GM19397 (cell line): ENCODE data around the gene SPTA1.
"Not testable (repeated sequence)": the region's sequence is repeated elsewhere in the genome, so short reads cannot be mapped to it uniquely, and the experiment has no call there.

Experiments
- ATAC-seq: cut with Tn5 transposase; IDR thresholded peaks from one replicate; pipeline ENCODE4 v1.9.1; 2021; ENCODE audit warnings: mild to moderate bottlenecking, moderate library complexity; ENCODE audit not compliant: unreplicated experiment

SPTA1 gene

DNA sequence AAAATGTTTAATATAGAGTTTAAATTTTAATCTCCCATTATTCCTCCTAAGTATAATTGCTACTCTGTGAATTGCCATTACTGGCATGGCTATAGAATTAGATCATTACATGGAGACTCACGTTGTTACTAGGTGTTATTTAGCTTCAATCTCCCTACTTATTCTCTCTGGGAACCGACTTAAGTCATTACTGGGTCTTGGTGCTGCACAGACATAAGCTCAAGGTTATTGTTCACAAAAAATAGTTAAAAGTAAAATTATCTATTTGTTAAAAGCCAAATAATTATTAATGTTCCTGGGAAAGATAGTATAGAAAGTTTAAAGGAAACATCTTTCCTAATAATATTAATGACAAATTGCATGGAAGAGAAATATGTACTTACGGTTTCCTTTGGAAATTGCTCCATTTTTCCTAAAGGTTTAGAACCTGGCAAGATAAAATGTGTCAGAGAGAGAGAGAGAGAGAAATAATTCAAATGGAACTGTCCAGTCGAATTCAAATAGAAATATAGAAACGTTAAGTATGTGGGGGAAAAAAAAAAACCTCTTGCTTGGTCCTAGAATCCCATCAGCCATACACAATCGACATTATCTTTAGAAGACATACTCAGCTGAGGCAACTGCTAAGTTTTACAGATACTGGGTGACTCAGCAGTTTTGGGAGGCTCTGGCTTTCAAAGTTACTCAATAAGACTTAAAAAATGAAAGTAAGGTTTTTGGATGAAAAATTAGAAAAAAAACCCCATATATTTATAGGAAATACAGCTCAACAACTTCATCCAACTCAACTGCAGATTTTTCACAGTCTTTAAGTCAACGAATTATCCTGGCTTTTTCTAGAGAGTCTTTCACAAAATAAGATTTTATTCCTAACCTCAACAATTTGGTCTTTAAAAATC is at the start of gene SPTA1:
Gene SPTA1 (minus strand): TSS at position 605 of the 899 bp plus-strand sequence. CDS start 198 bp downstream, at position 407.
- ATAC-seq, result no peak

DNA sequence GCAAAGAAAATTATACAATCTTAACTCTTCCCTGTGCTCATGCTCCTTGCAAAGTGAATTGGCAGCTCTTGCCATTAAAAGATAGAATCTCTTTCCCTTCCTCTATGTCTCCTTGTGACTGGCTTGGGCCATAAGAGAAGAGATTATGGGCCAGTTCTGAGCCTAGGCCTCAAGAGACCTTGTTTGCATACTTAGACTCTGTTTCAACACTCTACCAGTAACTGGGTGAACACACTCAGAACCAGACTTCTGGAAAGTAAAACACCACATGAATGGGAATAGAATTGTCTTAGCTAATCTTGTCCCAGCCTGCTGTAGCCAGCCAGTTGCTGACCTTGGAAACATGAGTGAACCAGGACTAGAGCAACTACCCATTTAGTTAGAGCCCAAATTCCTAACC is 49.3 kb upstream of the SPTA1 start:
- ATAC-seq, result no peak

- ATAC-seq, result no peak
Measured at GRCh38 chr1:158732524-158732923, 46.0 kb upstream of the SPTA1 start.

GRCh38 chr1:158731707-158732106 is 45.2 kb upstream of the SPTA1 start:
- no peak for ATAC-seq

- ATAC-seq, result no peak
Measured at GRCh38 chr1:158730453-158730852, 43.9 kb upstream of the SPTA1 start.

GRCh38 chr1:158728510-158729225 is 42.2 kb upstream of the SPTA1 start:
- no peak for ATAC-seq

DNA sequence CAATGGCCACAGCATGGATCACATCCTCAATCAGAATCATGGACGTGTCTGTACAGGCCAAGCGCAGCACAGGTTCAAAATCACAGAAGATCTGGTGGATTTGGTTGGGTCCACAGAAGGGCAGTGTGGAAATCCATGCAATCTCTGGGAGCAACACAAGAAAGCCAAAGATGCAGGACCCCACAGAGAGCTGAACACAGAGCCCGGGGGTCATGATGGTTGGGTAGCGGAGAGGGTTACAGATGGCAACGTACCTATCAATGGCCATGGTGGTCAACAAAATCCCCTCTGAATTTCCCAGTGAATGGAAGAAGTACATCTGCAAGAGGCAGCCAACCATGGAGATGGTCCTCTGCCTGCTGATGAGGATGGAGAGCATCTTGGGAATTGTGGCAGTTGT is 37.9 kb upstream of the SPTA1 start:
- no peak for ATAC-seq

DNA sequence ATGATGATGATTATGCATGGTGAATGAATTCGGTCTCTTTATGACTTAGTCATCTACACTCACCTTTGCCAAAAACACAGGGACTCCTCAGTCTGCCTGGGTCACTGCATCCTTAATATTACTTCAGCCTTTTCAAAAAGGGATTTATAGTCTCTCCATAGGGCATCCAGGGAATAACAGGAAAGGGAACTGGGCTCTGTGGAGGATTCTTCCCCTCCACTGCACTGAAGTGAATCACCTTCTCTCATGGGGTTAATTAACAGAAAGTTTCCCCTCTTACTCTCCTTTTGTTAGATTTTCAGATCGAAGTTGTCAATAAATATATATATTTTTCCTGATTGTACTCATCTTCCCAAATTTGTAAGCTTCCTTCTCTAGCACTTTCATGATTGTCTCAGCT is 34.1 kb upstream of the SPTA1 start, which contains the start of gene OR6K3:
Gene OR6K3 (minus strand): TSS at position 101 of the 400 bp plus-strand sequence. CDS start 2,605 bp downstream, outside the sequence.
- ATAC-seq, result no peak

DNA sequence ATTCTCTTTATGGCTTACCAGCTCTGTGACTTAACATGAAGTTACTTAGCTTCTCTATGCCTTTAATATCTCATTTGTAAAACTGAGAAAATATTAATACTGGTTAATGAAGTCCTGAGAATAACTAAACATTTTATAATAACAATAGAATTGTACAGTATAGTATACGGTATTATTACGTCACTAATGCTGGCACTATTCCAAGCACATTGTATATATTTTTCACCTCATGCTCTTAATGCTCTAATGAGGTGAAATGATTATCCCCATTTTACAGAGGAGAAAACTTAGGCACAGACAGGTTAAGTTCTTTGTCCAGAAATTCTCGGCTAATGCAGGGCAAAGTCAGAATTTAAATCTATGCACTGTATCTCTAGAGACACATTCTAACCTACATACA is 33.1 kb upstream of the SPTA1 start:
- no peak for ATAC-seq

GRCh38 chr1:158717344-158717743 is 30.8 kb upstream of the SPTA1 start:
- no peak for ATAC-seq

DNA sequence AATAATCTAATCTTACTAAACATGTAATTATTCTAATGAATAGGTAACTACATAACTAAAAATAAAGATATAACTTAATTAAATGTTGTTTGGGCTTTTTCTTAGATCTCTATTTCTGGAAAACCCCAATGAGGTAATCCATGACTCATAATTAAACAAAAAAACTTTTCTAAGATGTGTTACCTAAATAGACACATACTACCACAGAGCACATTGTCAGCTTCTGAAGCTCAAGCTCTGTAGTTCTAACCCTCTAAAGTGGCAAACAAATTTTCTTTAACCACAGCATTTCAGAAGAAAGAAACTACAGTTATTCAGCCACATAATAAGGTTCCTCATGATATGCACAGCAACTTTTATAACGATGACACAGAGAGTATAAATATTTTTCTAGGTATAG is 29.8 kb upstream of the SPTA1 start:
- ATAC-seq, result no peak

DNA sequence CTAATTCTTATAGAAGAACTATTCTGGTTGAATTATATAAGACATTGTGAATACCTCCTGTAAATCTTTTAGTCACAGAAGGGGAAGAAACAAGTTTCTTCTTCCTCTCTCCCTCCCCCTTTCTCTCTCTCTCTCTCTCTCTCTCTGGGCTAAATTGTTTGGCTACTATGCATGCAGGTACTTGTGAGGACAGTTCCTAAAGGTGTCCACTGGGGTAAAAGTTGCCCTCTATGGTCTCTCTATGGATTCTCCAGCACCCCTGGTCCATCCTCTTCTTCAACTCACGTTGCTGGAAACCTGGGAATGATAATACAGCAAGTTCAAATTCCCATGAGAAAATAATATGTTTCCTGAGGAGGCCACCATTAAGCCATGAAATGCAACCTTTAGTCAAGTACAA is 28.2 kb upstream of the SPTA1 start:
- no peak for ATAC-seq

- no peak for ATAC-seq
Measured at GRCh38 chr1:158711098-158711497, 24.6 kb upstream of the SPTA1 start.

DNA sequence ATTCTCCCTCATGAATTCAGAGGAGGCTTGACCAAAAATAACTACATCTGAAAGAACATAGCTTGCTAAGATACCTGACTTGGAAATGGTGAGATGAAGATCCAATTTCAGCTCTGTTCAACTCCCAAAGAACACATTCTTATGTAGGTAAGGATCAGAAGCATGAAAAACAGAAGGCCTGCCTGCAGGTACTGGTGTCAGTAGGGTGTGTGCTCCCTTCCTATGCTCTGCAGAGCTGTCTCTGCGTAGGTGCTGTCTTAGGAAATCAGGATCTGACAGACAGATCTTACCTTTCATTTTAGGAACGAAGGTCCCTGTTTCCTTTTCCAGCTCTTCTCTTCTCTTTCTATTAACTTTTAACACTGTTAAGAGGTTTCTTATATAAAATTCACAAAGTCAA is 19.6 kb upstream of the SPTA1 start:
- ATAC-seq, result no peak

DNA sequence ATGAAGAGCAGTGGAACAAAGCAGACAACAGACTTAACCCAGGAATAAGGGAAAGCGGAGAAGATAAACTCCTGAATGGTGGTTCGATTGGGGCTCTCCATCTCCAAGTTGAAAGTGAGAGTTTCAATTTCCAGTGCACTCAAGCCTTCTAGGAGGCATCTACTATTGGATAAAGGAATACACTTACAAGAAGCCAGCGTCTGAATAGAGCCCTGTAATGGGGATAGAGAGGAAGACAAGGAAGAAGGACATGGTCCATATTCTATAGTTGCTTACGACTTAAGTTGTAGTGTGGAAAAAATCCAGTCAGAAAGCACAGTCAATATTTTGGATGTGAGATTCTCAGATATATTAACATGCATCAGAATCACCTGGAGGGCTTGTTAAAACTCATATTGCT is 14.0 kb upstream of the SPTA1 start, which contains the start of gene OR6K2:
Gene OR6K2 (minus strand): TSS at position 101 of the 400 bp plus-strand sequence. CDS start 0 bp downstream, at position 101.
- no peak for ATAC-seq

- ATAC-seq, result no peak
Measured at GRCh38 chr1:158694596-158694995, 8.1 kb upstream of the SPTA1 start.

GRCh38 chr1:158692356-158692755 is 5.8 kb upstream of the SPTA1 start:
- no peak for ATAC-seq

GRCh38 chr1:158691907-158692306 is 5.4 kb upstream of the SPTA1 start:
- no peak for ATAC-seq

DNA sequence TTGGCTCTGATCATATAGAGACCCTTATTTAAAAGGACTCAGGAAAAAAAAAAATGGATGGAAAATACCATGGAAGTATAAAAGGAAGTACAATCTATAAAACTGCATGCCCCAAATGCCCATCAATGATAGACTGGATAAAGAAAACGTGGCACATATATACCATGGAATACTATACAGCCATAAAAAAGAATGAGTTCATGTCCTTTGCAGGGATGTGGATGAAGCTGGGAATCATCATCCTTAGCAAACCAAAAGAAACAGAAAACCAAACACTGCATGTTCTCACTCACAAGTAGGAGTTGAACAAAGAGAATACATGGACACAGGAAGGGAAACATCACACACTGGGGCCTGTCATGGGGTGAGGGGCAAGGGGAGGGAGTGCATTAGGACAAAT is 4.6 kb upstream of the SPTA1 start:
- ATAC-seq, result not testable (repeated sequence)

GRCh38 chr1:158689875-158690274 is 3.4 kb upstream of the SPTA1 start:
- ATAC-seq, result no peak

GRCh38 chr1:158689110-158689509 is 2.6 kb upstream of the SPTA1 start:
- ATAC-seq, result no peak

DNA sequence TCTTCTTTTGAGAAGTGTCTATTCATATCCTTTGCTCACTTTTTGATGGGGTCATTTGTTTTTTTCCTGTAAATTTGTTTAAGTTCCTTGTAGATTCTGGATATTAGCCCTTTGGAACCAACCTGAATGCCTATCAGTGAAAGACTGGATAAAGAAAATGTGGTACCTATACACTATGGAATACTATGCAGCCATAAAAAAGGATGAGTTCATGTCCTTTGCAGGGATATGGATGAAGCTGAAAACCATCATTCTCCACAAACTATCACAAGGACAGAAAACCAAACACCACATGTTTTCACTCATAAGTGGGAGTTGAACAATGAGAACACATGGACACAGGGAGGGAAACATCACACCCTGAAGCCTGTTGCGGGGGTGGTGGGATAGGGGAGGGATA is 1.8 kb upstream of the SPTA1 start:
- not testable (repeated sequence) for ATAC-seq
